A673 (cell line): ENCODE results near the gene GRHPR. TPM values are rescaled to one million over a fixed set of nuclear protein-coding genes. Genes with fewer than 3 reads are reported as not detected.

Source experiments
- BruUV-seq: library from RNA; stranded (reverse); fragments of 400-500 nt; replicated peaks from 2 replicates; lab custom pipeline; 2021; lab: Mats Ljungman, UMichigan
- CTCF ChIA-PET: fragments of 300-600 bp; sonication (Branson Sonifier 250); formaldehyde crosslinking; loops from one replicate; lab custom pipeline; 2022; ENCODE audit warnings: antibody characterized with exemption; lab: Charles Lee
- POLR2A ChIA-PET: fragments of 300-600 bp; sonication (Branson Sonifier 250); formaldehyde crosslinking; loops from one replicate; lab custom pipeline; 2022; ENCODE audit warnings: antibody characterized with exemption; ENCODE audit not compliant: low non-redundant PET; lab: Charles Lee
- DNase-seq: peaks from one replicate; pipeline ENCODE4 v3.0.0-alpha.2; 2015; ENCODE audit warnings: low spot score
- H3K27ac ChIP-seq: fragments of 200-600 bp; sonication (generic); 2 replicates; pipeline ENCODE4 v1.5.1; 2016; ENCODE audit warnings: mixed run types, low read depth, mild to moderate bottlenecking, mixed read lengths, antibody characterized with exemption, low read length; ENCODE audit not compliant: poor library complexity, severe bottlenecking
- H3K27me3 ChIP-seq: fragments of 200-600 bp; sonication (generic); replicated peaks from 2 replicates; pipeline ENCODE4 v1.6.1; 2017; ENCODE audit warnings: mixed run types, low read depth, mild to moderate bottlenecking, mixed read lengths, antibody characterized with exemption, low read length; ENCODE audit not compliant: insufficient read depth, poor library complexity
- H3K36me3 ChIP-seq: fragments of 200-600 bp; sonication (generic); 2 replicates; pipeline ENCODE4 v1.6.1; 2016; ENCODE audit warnings: mixed run types, mild to moderate bottlenecking, mixed read lengths, antibody characterized with exemption, low read length; ENCODE audit not compliant: insufficient read depth, poor library complexity, severe bottlenecking
- H3K4me1 ChIP-seq: fragments of 200-600 bp; sonication (generic); 2 replicates; pipeline ENCODE4 v1.6.1; 2017; ENCODE audit warnings: mixed run types, mild to moderate bottlenecking, mixed read lengths, antibody characterized with exemption, low read length; ENCODE audit not compliant: insufficient read depth, poor library complexity, severe bottlenecking
- H3K4me3 ChIP-seq: fragments of 200-600 bp; sonication (generic); 2 replicates; pipeline ENCODE4 v1.5.1; 2016; ENCODE audit warnings: low read depth, mixed run types, mild to moderate bottlenecking, mixed read lengths, low read length; ENCODE audit not compliant: poor library complexity, severe bottlenecking
- H3K9me3 ChIP-seq: fragments of 200-600 bp; sonication (generic); 2 replicates; pipeline ENCODE4 v1.6.1; 2016; ENCODE audit warnings: mixed run types, low read depth, mild to moderate bottlenecking, mixed read lengths, antibody characterized with exemption, low read length; ENCODE audit not compliant: poor library complexity, severe bottlenecking
- EZH2 ChIP-seq: fragments of 200-600 bp; sonication (generic); IDR thresholded peaks from 2 replicates; pipeline ENCODE4 v1.6.1; 2017; ENCODE audit warnings: borderline replicate concordance, low read depth, mild to moderate bottlenecking, mixed read lengths, antibody characterized with exemption, low read length; ENCODE audit not compliant: poor library complexity, severe bottlenecking
- intact Hi-C: fragments of 100-400 bp; cut with micrococcal nuclease; formaldehyde crosslinking; loops from one replicate; pipeline ENCODE4 v1.10.0; 2022; ENCODE audit not compliant: unreplicated experiment
- total RNA-seq: library from RNA; stranded (reverse); gene quantifications from 2 replicates; pipeline ENCODE4 v1.2.3, GENCODE V29; 2021
- TF ChIP-seq, protein P1 (sequence below): fragments of 300-800, 200-600 bp; sonication (generic); conservative IDR thresholded peaks from 2 replicates; pipeline ENCODE4 v1.5.1; 2017; ENCODE audit warnings: low read depth, mild to moderate bottlenecking, antibody characterized with exemption, low read length, moderate library complexity, mixed read lengths

GRHPR gene
- total RNA-seq, 1 experiment from 2014 or later = 102 TPM

DNA sequence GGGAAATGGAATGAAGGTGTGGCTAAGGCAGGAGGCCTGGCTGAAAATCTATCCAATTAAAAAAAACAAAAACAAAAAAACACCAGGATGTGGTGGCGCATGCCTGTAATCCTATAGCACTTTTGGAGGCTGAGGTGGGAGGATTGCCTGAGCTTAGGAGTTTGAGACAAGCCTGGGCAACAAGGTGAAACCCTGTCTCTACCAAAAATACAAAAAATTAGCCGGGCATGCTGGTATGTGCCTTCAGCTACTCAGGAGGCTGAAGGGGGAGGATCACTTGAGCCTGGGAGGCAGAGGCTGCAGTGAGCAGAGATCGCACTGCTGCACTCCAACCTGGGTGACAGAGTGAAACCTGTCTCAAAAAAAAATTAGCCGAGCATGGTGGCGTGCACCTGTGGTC, 21.1 kb downstream of the GRHPR start:
- DNase-seq = no peak
- no TSS peak for BruUV-seq
- ChIA-PET POLR2A (no interaction called here), CTCF (no interaction called here)
- H3K27me3 ChIP-seq = no peaks in the 10 kb centered on the region
- no peaks in the 10 kb centered on the region for H3K9me3 ChIP-seq
- H3K27ac ChIP-seq = no peak overlapping the region
- TF ChIP-seq, protein P1, sequence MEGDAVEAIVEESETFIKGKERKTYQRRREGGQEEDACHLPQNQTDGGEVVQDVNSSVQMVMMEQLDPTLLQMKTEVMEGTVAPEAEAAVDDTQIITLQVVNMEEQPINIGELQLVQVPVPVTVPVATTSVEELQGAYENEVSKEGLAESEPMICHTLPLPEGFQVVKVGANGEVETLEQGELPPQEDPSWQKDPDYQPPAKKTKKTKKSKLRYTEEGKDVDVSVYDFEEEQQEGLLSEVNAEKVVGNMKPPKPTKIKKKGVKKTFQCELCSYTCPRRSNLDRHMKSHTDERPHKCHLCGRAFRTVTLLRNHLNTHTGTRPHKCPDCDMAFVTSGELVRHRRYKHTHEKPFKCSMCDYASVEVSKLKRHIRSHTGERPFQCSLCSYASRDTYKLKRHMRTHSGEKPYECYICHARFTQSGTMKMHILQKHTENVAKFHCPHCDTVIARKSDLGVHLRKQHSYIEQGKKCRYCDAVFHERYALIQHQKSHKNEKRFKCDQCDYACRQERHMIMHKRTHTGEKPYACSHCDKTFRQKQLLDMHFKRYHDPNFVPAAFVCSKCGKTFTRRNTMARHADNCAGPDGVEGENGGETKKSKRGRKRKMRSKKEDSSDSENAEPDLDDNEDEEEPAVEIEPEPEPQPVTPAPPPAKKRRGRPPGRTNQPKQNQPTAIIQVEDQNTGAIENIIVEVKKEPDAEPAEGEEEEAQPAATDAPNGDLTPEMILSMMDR = no peak
- no peak for TF ChIP-seq EZH2
- H3K36me3 ChIP-seq = peaks cover 40% of the 10 kb centered on the region
- H3K4me3 ChIP-seq = no peak overlapping the region
- peaks cover 13% of the 10 kb centered on the region for H3K4me1 ChIP-seq
- intact Hi-C loops = no loop called here

DNA sequence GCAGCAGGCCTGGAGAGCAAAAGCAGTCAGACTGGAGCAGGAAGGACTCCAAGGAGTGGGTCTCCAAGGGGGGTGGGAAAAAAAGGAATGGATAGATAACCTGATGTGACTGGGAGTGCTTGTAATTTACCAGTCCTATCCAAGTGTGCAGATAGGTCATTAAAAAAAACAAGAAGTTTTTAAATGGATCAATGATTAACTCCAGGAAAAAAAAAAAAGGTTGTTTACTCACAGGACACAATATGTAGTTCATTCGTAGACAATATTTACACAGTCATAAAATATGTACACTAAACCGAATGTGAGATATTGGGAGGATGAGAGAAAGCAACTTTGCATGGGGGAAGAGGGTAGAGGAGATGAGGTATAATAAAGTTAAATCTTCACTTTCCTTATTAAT, 22.4 kb downstream of the GRHPR start:
- POLR2A ChIA-PET = no interaction called here
- Histone ChIP-seq H3K27ac (no peak overlapping the region), H3K9me3 (no peaks in the 10 kb centered on the region), H3K4me3 (no peak overlapping the region), H3K27me3 (no peaks in the 10 kb centered on the region), H3K4me1 (peaks cover 20% of the 10 kb centered on the region), H3K36me3 (peaks cover 26% of the 10 kb centered on the region)
- no peak for DNase-seq
- CTCF ChIA-PET = interaction anchor here (0.7 kb wide), 1 partner anchor 68 kb away, joined by 3 read pairs; no protein-coding TSS in a partner anchor
- intact Hi-C loops = no loop called here
- BruUV-seq = no TSS peak
- TF ChIP-seq EZH2 = no peak
- TF ChIP-seq, protein P1 = no peak

DNA sequence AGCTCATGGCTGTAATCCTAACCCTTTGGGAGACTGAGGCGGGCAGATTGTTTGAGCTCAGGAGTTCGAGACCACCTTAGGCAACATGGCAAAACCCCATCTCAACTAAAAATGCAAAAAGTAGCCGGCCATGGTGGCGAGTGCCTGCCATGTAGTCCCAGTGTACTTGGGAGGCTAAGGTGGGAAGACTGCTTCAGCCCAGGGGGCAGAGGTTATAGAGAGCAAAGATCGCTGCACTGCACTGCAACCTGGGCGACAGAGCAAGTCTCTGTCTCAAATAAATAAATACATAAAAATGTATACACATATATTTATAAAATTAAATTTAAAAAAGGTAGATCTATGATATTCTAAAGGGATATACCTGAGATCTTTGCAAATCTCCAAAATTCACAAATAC, 23.3 kb downstream of the GRHPR start:
- Histone ChIP-seq H3K4me1 (peaks cover 26% of the 10 kb centered on the region), H3K4me3 (no peak overlapping the region), H3K36me3 (peaks cover 18% of the 10 kb centered on the region), H3K27ac (no peak overlapping the region), H3K9me3 (no peaks in the 10 kb centered on the region), H3K27me3 (no peaks in the 10 kb centered on the region)
- DNase-seq = no peak
- TF ChIP-seq EZH2 = no peak
- TF ChIP-seq, protein P1 = no peak
- ChIA-PET CTCF (no interaction called here), POLR2A (no interaction called here)
- intact Hi-C loops = no loop called here
- BruUV-seq = no TSS peak
